ENCODE data around the gene KCNE1. TPM values are rescaled to one million over a fixed set of nuclear protein-coding genes. Genes with fewer than 3 reads are reported as not detected.

KCNE1 gene
- total and polyA plus RNA-seq, 2 of the 4 experiments (the other 2 are of a cell fraction) = 0.46 to 0.90 TPM

DNA sequence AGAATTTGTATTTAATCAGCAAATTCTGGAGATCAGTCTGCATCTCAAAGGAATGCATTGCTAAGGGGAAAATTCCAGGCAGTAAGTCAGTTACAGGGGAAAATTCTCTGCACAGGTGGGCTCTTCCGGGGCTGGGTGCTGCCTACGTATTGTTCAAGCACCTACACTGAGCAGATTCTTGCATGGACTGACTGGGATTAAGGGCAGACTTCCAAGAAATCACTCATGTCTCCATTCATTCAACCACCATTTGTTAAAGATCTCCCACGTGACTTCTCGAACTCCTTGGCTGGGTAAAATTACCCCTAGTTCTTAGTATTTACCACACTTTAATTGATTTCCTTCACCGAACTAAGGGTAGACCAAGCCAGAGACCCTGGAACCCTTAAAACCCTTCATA, 28.2 kb upstream of the KCNE1 start:
- Histone ChIP-seq H2BK5ac (ENCODE audit: low read depth, low read length, poor library complexity, severe bottlenecking) (no peak overlapping the region), H2AFZ (replicated peaks; ENCODE audit: low read length, poor library complexity) (no peak overlapping the region), H3K56ac (ENCODE audit: extremely low read depth, insufficient read depth, low read length) (no peak overlapping the region), H2AK5ac (ENCODE audit: low read depth, low read length) (no peak overlapping the region), H4K20me1 (ENCODE audit: insufficient read depth, low read length) (no peaks in the 10 kb centered on the region), H4K8ac (ENCODE audit: low read depth in 2 of 2, low read length in 2 of 2) (no peak overlapping the region), H2AK9ac (replicated peaks; ENCODE audit: low read depth, low read length, poor library complexity) (no peak overlapping the region), H2BK120ac (ENCODE audit: low read depth, low read length) (no peak overlapping the region), H2BK20ac (ENCODE audit: low read depth, low read length) (no peak overlapping the region), H3K9me3 (ENCODE audit: control insufficient read depth, insufficient read depth, low read length) (no peaks in the 10 kb centered on the region), H4K5ac (ENCODE audit: low read depth, low read length) (no peak overlapping the region), H3K36me3 (ENCODE audit: control insufficient read depth, insufficient read depth, low read length) (no peaks in the 10 kb centered on the region), H2BK15ac (ENCODE audit: low read depth, low read length) (no peak overlapping the region), H3K79me1 (ENCODE audit: low read depth in 1 of 2, low read length in 2 of 2) (peaks cover 9 to 55% of the 10 kb centered on the region in 2 experiments; a peak in 3 of 4 replicates), H3K14ac (replicated peaks; ENCODE audit: low read depth, low read length) (no peak overlapping the region), H3K4me1 (ENCODE audit: control insufficient read depth, insufficient read depth, low read length) (peaks cover 23% of the 10 kb centered on the region), H3K4me2 (ENCODE audit: low read depth, low read length) (no peak overlapping the region), H3K4ac (ENCODE audit: low read depth, low read length) (no peak overlapping the region), H4K91ac (ENCODE audit: insufficient read depth, low read depth, low read length) (no peak overlapping the region), H3K18ac (ENCODE audit: low read depth, low read length) (no peak overlapping the region), H3K27me3 (ENCODE audit: control insufficient read depth, insufficient read depth, low read length) (no peaks in the 10 kb centered on the region), H3K9ac (ENCODE audit: low read depth, low read length) (no peak overlapping the region), H3K4me3 (ENCODE audit: insufficient read depth, low read depth, low read length) (no peak overlapping the region), H3K9me1 (ENCODE audit: insufficient read depth, low read length) (peaks cover 17% of the 10 kb centered on the region), H3K27ac (ENCODE audit: insufficient read depth, low read length) (no peak overlapping the region), H3K23ac (ENCODE audit: low read depth, low read length) (no peak overlapping the region)
- TF ChIP-seq MAFK (IDR thresholded peaks at IDR 0.05; ENCODE audit: low read depth, low read length) = 0 out of 2 replicates have a peak, but pooled peaks have one; percentile 48
- TF ChIP-seq, protein P1, sequence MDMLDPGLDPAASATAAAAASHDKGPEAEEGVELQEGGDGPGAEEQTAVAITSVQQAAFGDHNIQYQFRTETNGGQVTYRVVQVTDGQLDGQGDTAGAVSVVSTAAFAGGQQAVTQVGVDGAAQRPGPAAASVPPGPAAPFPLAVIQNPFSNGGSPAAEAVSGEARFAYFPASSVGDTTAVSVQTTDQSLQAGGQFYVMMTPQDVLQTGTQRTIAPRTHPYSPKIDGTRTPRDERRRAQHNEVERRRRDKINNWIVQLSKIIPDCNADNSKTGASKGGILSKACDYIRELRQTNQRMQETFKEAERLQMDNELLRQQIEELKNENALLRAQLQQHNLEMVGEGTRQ (IDR thresholded peaks at IDR 0.05; ENCODE audit: low read depth, low read length) = no peak
- intact Hi-C loops (cut with micrococcal nuclease) = no loop called here
- BruUV-seq (replicated peaks) = no TSS peak
- ChIA-PET POLR2A (ENCODE audit: unreplicated experiment) (interaction anchor here (0.6 kb wide), 1 partner anchor 13 kb away, joined by 5 read pairs; no protein-coding TSS in a partner anchor), CTCF (interaction anchor here (1.1 kb wide), 1 partner anchor 29 kb away, joined by 3 read pairs; no protein-coding TSS in a partner anchor)
- ATAC-seq (ENCODE audit: low read depth) = no peak
- no peak for DNase-seq
- in situ Hi-C loops (cut with MboI; ENCODE audit: low sequenced_read_pairs) = no loop called here
- dilution Hi-C loops (cut with HindIII; ENCODE audit: low sequenced_read_pairs, unreplicated experiment) = no loop called here
- no CpG with 5 or more reads among the region's 5 CpGs for WGBS, 2 experiments (ENCODE audit: extremely low coverage in 2 of 2, insufficient read length in 1 of 2)
